ENCODE measurements around the gene DDX6.
"Not testable (repeated sequence)": the region's sequence is repeated elsewhere in the genome, so short reads cannot be mapped to it uniquely, and the experiment has no call there.

Gene DDX6, protein sequence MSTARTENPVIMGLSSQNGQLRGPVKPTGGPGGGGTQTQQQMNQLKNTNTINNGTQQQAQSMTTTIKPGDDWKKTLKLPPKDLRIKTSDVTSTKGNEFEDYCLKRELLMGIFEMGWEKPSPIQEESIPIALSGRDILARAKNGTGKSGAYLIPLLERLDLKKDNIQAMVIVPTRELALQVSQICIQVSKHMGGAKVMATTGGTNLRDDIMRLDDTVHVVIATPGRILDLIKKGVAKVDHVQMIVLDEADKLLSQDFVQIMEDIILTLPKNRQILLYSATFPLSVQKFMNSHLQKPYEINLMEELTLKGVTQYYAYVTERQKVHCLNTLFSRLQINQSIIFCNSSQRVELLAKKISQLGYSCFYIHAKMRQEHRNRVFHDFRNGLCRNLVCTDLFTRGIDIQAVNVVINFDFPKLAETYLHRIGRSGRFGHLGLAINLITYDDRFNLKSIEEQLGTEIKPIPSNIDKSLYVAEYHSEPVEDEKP

DNA sequence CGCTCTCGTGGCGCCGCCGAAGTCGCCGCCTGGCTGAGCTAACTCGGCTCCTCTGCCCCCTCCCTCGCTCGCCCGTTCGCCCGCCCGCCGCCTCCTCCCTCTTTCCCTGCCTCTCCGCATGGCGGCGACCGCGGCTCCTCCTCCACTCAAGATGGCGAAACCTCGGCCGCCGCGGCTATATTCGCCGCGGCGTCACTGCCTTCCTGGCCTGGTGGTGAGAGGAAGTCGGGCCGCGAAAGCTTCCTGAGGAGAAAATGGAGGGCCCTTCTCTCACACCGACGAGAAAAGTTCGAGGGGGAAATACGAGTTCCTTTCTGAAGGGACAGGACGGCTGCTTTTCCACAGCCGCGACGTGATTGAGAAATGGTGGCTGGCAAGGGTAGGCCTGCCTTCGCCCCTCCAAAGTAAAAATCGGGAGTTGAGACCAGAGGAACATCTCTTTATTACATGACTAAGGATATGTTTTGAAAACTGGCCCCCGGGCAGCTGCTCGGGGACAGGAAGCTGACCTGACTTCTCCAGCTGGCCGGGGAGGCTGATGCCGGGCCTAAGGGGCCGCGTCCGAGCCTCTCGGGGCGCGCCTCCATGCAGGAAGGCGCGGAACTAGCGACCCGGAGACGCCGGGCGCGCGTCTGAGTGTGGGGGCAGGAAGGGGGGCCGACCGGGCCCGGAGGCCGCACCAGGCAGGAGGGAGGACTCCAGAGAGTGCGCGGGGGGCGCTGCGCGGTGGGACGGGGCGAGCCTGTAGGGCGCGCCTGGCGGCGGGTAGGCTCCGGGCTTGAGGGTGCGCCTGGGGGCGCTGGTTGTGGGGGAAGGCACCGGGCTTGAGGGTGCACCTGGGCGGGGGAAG, at the start of gene DDX6:
Gene DDX6, minus strand, starts transcription at position 54 of the 850 bp plus-strand sequence. CDS start 4,913 bp downstream, outside the sequence.
- peak; percentile 75 for DNase-seq

DNA sequence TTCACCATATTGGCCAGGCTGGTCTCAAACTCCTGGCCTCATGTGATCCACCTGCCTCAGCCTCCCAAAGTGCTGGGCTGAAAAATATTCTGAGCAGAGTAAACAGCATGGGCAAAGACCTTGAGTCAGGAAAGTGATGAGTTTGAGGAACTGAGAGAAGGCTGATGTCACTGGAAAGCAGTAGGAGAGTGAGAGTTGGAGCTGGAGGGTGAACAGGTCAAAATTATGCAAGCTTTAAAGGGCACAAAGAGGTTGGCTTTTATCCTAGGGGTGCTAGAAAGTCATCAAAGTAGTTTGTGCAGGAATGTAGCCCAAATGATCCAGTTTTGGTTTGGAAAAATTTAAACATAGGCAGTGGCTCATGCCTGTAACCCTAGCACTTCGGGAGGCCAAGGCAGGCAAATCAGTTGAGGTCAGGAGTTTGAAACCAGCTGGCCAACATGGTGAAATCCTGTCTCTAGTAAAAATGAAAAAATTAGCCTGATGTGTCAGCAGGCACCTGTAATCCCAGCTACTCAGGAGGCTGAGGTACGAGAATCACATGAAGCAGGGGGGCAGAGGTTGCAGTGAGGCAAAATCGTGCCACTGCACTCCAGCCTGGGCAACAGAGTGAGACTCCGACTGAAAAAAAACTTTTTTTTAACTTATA, 48.1 kb upstream of the DDX6 start:
- no peak for DNase-seq

DNA sequence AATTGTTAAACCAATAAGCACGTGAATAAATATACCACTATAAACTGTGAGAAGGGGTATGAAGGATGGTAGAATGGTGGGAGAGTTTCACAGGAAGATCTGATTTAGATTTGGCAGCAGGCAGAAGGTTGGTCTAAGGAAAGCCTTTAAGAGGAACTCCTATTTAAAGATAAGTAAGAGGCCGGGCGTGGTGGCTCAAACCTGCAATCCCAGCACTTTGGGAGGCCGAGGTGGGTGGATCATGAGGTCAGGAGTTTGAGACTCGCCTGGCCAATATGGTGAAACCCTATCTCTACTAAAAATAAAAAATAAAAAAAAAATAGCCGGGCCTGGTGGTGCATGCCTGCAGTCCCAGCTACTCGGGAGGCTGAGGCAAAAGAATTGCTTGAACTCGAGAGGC, 46.9 kb upstream of the DDX6 start:
- DNase-seq: no peak

- no peak for DNase-seq
Measured at GRCh38 chr11:118834427-118835028, 43.6 kb upstream of the DDX6 start.

DNA sequence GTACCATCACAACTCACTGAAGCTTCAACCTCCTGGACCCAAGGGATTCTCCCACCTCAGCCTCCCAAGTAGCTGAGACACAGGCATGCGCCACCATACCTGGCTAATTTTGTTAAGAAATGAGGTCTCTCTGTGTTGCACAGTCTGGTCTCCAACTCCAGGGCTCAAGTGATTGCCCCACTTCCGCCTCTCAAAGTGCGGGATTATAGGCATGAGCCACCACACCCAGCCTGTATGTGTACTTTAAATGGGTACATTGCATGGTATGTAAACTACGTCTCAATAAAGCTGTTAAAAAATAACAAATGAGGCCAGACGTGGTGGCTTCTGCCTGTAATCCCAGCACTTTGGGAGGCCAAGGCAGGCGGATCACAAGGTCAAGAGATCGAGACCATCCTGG, 36.2 kb upstream of the DDX6 start:
- DNase-seq: no peak

GRCh38 chr11:118822936-118823510, 32.1 kb upstream of the DDX6 start:
- DNase-seq: not testable (repeated sequence)

- no peak for DNase-seq
Measured at GRCh38 chr11:118820412-118821357, 29.7 kb upstream of the DDX6 start.

DNA sequence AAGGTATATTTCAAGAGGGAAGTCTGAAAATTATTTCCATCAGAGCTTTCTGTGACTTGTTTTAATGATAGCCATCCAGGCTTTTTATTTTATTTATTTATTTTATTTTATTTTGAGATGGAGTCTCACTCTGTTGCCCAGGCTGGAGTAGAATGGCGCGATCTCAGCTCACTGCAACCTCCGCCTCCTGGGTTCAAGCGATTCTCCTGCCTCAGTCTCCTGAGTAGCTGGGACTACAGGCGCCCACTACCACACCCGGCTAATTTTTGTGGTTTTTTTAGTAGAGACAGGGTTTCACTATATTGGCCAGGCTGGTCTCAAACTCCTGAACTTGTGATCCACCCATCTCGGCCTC, 29.0 kb upstream of the DDX6 start:
- not testable (repeated sequence) for DNase-seq

DNA sequence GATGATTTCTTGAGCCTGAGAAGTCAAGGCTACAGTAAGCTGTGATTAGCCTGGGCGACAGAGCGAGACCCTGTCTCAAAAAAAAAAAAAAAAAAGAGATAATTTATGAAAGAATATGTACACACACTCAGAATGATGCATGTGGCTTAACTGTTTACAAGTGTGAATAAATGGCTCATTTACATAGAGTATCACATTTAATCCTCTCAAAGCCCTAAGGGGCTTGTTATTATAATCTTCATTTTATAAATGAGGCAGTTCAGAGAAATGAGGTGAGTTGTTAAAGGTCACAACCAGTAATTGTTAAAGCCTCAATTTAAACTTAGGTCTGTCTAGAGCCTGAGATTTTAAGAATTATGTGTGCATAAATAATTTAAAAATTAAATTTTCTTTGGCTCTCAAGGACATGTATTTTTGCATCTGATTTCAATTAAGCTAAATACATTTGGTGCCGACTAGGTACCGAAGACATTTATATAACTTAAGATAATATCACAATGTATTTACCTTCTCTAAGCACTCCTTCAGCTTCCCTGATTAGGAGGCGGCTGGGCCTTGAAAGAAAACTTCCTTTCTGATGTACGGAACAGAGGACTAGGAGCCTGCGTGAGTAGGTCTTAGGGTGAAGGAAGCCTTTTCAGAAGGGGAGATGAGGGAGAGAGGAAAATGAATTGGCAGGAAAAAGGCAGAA, 28.5 kb upstream of the DDX6 start:
- no peak for DNase-seq

- DNase-seq: no peak
Measured at GRCh38 chr11:118818130-118818529, 27.2 kb upstream of the DDX6 start.

DNA sequence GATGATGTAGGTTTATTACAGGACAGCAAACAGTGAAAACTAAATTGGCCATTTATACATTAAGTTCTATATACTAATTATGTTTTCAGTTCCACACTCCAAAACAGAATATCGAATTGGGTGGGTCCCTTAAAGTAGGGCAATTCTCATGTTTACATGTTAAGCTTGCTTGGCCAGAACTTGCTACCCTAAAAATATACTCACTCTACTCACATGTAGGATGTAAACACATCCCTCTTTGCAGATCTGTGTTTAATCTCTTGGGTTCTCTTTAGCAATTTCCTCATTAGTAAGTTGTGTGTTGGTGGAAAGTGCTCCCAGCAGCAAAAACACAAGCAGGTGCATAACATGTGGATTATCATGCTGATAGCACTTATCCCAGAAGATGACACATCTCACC, 22.6 kb upstream of the DDX6 start:
- DNase-seq: no peak

DNA sequence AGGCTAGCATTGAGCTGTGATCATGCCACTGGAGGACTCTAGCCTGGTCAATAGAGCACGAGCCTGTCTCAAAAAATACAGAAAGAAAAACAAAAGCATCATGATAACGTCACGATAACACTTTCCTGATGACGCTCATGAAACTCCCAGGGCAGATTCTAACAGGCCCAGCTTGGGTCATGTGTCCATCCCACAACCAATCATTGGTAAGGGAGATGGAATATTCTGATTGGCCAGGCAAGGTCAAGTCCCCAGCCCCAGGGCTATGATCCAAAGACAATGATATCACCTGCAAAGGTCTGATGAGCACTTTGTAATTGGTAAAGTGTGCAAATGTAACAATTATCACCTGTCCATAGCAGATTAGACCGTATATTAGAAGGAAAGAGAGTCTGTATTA, 21.5 kb upstream of the DDX6 start:
- DNase-seq: no peak

- DNase-seq: no peak
Measured at GRCh38 chr11:118807800-118808778, 17.1 kb upstream of the DDX6 start.

DNA sequence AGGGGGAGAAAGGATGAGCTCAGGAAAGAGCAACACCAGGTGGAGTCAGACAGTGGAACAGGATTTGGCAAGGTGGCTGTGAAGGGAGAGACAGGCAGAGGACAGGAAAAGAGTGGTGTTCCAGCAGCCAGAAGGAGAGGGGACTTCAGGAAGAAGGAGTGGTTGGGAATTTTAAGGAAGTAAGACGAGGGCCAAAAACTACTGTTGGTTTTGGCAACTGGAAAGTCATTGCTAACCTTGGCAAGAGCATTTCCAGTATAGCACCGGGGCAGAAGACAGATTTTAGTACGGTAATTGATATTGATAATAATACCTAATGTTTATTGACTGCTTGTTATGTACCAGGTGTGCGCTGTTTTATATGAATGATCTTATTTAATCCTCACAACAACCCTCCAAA, 15.4 kb upstream of the DDX6 start:
- DNase-seq: no peak

DNA sequence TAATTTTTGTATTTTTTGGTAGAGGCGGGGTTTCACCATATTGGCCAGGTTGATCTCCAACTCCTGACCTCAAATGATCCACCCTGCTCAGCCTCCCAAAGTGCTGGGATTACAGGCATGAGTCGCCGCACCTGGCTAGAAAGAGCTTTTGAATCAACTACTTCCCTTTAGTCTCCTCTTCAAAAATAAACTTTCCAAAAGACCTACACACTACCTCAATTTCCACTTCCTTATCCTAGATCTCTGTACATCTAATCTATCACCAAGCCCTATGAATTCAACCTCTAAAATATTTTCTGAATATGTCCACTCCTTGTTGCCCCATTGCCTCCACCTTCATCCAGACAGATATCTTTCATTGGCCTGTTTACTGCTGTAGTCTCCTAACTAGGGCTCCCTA, 13.1 kb upstream of the DDX6 start:
- DNase-seq: no peak

GRCh38 chr11:118799372-118799771, 8.4 kb upstream of the DDX6 start:
- no peak for DNase-seq

DNA sequence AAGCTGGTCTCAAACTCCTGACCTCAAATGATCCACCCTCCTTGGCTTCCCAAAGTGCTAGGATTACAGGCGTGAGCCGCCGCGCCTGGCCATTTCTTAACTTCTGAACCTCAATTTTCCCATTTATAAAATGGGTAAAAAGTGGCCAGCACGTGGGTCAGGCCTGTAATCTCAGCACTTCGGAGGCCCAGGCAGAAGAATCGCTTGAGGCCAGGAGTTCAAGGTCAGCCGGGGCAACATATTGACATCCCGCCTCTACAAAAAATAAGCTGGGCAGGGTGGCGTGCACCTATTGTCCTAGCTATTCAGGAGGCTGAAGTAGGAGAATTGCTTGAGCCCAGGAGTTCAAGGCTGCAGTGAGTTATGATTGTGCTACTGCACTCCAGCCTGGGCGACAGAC, 6.5 kb upstream of the DDX6 start:
- DNase-seq: no peak

- no peak for DNase-seq
Measured at GRCh38 chr11:118792570-118793124, 1.7 kb upstream of the DDX6 start.

- no peak for DNase-seq
Measured at GRCh38 chr11:118791961-118792569, 1.1 kb upstream of the DDX6 start.
